Calu3 (cell line): Measurements from ENCODE around the gene WAPL. TPM values are rescaled to one million over a fixed set of nuclear protein-coding genes. Genes with fewer than 3 reads are reported as not detected.
"Not testable (repeated sequence)": the region's sequence is repeated elsewhere in the genome, so short reads cannot be mapped to it uniquely, and the experiment has no call there.

Source experiments
- BruUV-seq: library from RNA; stranded (reverse); fragments of 400-500 nt; replicated peaks from 2 replicates; lab custom pipeline; 2021; lab: Mats Ljungman, UMichigan
- CTCF ChIA-PET: fragments of 300-600 bp; sonication (Branson Sonifier 250); formaldehyde crosslinking; loops from one replicate; lab custom pipeline; 2022; ENCODE audit warnings: antibody characterized with exemption; lab: Charles Lee
- DNase-seq: peaks from one replicate; pipeline ENCODE4 v3.0.0; 2022
- H3K27ac Mint-ChIP-seq: one replicate; pipeline ENCODE4 v1.8.0; 2022; ENCODE audit warnings: mixed read lengths; ENCODE audit not compliant: unreplicated experiment
- H3K27me3 Mint-ChIP-seq: one replicate; pipeline ENCODE4 v1.8.0; 2022; ENCODE audit warnings: mixed read lengths; ENCODE audit not compliant: unreplicated experiment
- H3K36me3 Mint-ChIP-seq: one replicate; pipeline ENCODE4 v1.8.0; 2022; ENCODE audit warnings: mild to moderate bottlenecking, moderate library complexity, mixed read lengths; ENCODE audit not compliant: insufficient read depth, unreplicated experiment
- H3K4me1 Mint-ChIP-seq: one replicate; pipeline ENCODE4 v1.8.0; 2022; ENCODE audit warnings: mild to moderate bottlenecking, low read depth, mixed read lengths; ENCODE audit not compliant: unreplicated experiment
- H3K4me3 Mint-ChIP-seq: one replicate; pipeline ENCODE4 v1.8.0; 2022; ENCODE audit warnings: mild to moderate bottlenecking, low read depth, moderate library complexity, mixed read lengths; ENCODE audit not compliant: unreplicated experiment
- H3K9me3 Mint-ChIP-seq: one replicate; pipeline ENCODE4 v1.8.0; 2022; ENCODE audit warnings: low read depth, mixed read lengths; ENCODE audit not compliant: unreplicated experiment
- CTCF ChIP-seq: fragments of 200-600 bp; IDR thresholded peaks from one replicate; pipeline ENCODE4 v1.8.0; 2022; ENCODE audit warnings: antibody characterized with exemption; ENCODE audit not compliant: unreplicated experiment
- intact Hi-C: fragments of 100-400 bp; cut with micrococcal nuclease; formaldehyde crosslinking; loops from one replicate; pipeline ENCODE4 v1.10.0; 2022; ENCODE audit not compliant: unreplicated experiment
- total RNA-seq: library from RNA; stranded (reverse); gene quantifications from 2 replicates; pipeline ENCODE4 v1.2.3, GENCODE V29; 2022

WAPL gene
- total RNA-seq, 1 experiment from 2014 or later = 27.0 TPM

- CTCF ChIA-PET = no interaction called here
- H3K4me3 Mint-ChIP-seq = peak overlapping the region; percentile 14
- H3K27me3 Mint-ChIP-seq = no peaks in the 10 kb centered on the region
- H3K4me1 Mint-ChIP-seq = no peaks in the 10 kb centered on the region
- H3K36me3 Mint-ChIP-seq = no peaks in the 10 kb centered on the region
- H3K27ac Mint-ChIP-seq = no peak overlapping the region
- no peak for DNase-seq
- H3K9me3 Mint-ChIP-seq = no peaks in the 10 kb centered on the region
- intact Hi-C loops = no loop called here
- no TSS peak for BruUV-seq
- TF ChIP-seq CTCF = no peak
Measured at GRCh38 chr10:86536294-86536861, 14.8 kb upstream of the WAPL start.

GRCh38 chr10:86535132-86535882 lies 13.7 kb upstream of the WAPL start:
- intact Hi-C loops = no loop called here
- no peak for TF ChIP-seq CTCF
- peak overlapping the region; percentile 69 for H3K4me3 Mint-ChIP-seq
- H3K4me1 Mint-ChIP-seq = no peaks in the 10 kb centered on the region
- H3K27me3 Mint-ChIP-seq = no peaks in the 10 kb centered on the region
- H3K27ac Mint-ChIP-seq = no peak overlapping the region
- CTCF ChIA-PET = no interaction called here
- H3K9me3 Mint-ChIP-seq = no peaks in the 10 kb centered on the region
- no peaks in the 10 kb centered on the region for H3K36me3 Mint-ChIP-seq
- DNase-seq = peak; percentile 68
- no TSS peak for BruUV-seq

DNA sequence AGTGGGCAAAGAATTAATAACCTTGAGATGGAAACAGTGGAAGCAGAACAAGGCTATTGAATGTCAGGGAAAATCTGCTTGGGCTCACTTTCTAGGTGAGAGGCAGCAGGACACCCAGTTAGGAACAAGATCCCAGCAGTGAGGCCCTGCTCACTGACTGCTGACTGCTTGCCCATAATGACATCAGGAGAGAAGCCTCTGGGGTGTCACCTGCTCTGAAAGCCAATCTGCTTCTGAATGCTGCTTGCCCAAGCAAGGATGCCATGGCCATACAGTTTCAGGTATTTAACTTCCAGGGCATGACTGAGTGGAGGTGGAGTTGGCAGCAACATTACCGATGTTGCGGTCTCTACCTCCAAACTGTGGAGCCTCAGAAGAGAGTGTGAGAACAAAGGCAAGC lies 11.7 kb upstream of the WAPL start:
- TF ChIP-seq CTCF = no peak
- H3K4me3 Mint-ChIP-seq = no peak overlapping the region
- no peaks in the 10 kb centered on the region for H3K27me3 Mint-ChIP-seq
- intact Hi-C loops = no loop called here
- no peaks in the 10 kb centered on the region for H3K4me1 Mint-ChIP-seq
- no peaks in the 10 kb centered on the region for H3K36me3 Mint-ChIP-seq
- BruUV-seq = no TSS peak
- H3K9me3 Mint-ChIP-seq = no peaks in the 10 kb centered on the region
- H3K27ac Mint-ChIP-seq = no peak overlapping the region
- no peak for DNase-seq
- CTCF ChIA-PET = no interaction called here

DNA sequence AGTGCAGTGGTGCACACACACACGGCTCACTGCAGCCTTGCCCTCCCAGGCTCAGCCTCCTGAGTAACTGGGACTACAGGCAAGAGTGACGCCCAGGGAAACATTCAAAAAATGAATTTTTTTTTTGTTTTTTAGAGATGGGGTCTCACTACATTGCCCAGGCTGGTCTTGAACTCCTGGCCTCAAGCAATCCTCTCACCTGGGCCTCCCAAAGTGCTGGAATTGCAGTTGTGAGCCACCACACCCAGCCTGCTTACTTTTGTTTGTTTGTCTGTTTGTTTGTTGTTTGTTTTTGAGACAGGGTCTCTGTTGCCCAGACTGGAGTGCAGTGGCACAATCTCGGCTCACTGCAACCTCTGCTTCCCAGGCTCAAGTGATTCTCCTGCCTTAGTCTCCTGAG lies 7.1 kb upstream of the WAPL start:
- BruUV-seq, CTCF ChIA-PET: not testable (repeated sequence)

GRCh38 chr10:86526606-86527005 lies 5.0 kb upstream of the WAPL start:
- Mint-ChIP-seq H3K27ac (no peak overlapping the region), H3K9me3 (no peaks in the 10 kb centered on the region), H3K4me1 (peaks cover 24% of the 10 kb centered on the region), H3K4me3 (no peak overlapping the region), H3K27me3 (no peaks in the 10 kb centered on the region), H3K36me3 (peaks cover 11% of the 10 kb centered on the region)
- TF ChIP-seq CTCF = no peak
- intact Hi-C loops = no loop called here
- no TSS peak for BruUV-seq
- CTCF ChIA-PET = no interaction called here
- DNase-seq = no peak

More for the DNA sequence above, 7.1 kb upstream of the WAPL start:
- H3K4me3 Mint-ChIP-seq, intact Hi-C loops, DNase-seq, H3K36me3 Mint-ChIP-seq, H3K27me3 Mint-ChIP-seq, H3K27ac Mint-ChIP-seq, H3K9me3 Mint-ChIP-seq: not testable (repeated sequence)
- peaks cover 15% of the 10 kb centered on the region for H3K4me1 Mint-ChIP-seq

GRCh38 chr10:86525713-86526112 lies 4.1 kb upstream of the WAPL start:
- H3K4me1 Mint-ChIP-seq = peaks cover 24% of the 10 kb centered on the region
- H3K27me3 Mint-ChIP-seq, CTCF ChIA-PET, BruUV-seq, DNase-seq, H3K4me3 Mint-ChIP-seq, H3K9me3 Mint-ChIP-seq, intact Hi-C loops, H3K27ac Mint-ChIP-seq: not testable (repeated sequence)
- H3K36me3 Mint-ChIP-seq = peaks cover 19% of the 10 kb centered on the region
